Jurkat, Clone E6-1 (cell line): ENCODE data around the gene PRLHR. TPM values are rescaled to one million over a fixed set of nuclear protein-coding genes. Genes with fewer than 3 reads are reported as not detected.
"Not testable (repeated sequence)": the region's sequence is repeated elsewhere in the genome, so short reads cannot be mapped to it uniquely, and the experiment has no call there.

Experiments
- DNase-seq: peaks from one replicate; pipeline ENCODE4 v3.0.0-alpha.2; 2011; ENCODE audit warnings: low read depth, low spot score
- H3K4me3 ChIP-seq: 2 replicates; pipeline ENCODE4 v1.5.1; 2011; ENCODE audit warnings: mild to moderate bottlenecking, low read length, control low read depth, moderate library complexity
- polyA plus RNA-seq: library from polyadenylated mRNA; unstranded; fragments of >200 nt; gene quantifications from one replicate; pipeline ENCODE4 v1.2.1, GENCODE V29; 2012; ENCODE audit warnings: missing spikeins; ENCODE audit not compliant: insufficient read length, insufficient read depth

Gene PRLHR
- not detected for polyA plus RNA-seq

DNA sequence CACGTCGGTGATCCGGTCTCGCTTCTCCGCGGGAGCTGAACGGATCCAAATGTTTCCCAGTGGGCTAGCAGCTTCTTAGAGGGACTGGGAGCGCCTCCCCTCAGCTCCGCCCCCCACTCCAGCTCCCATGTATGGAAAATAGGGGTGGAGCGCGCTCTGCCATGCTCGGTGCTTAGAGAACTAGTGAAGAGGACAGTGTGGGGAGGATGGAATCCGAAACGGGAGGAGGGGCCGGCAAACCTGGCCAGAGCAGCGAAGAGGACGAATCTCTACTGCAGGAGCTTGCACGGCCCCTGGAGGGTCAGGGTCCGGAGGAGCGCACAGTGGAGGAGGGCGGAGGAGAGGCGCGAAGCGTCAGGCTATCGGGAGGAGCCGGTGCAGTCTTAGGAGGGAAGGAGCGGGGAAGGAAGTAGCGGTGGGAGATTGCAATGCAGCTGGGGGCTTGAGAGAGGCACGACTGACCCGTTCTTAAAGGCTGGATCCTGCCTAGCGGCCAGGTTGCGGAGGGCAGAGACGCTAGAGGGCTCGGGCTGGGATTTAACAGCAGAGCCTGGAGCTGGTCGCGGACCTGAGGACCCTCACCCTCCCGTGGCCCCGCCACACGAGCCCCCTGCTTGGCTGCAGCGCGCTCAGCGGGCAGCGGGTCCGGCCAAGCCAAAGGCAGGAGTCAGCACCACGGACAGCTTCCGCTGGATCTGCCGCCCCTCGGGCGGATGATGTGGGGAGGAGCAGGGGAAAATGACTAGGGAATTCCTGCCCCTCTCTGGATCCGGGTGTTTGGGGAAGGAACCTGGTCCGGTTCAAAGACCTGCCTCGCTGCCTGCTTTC is at the start of gene PRLHR:
PRLHR (minus strand) TSS at position 51 of the 828 bp plus-strand sequence. CDS start 404 bp downstream, outside the sequence.
- H3K4me3 ChIP-seq = no peak within 1 kb of the TSS
- no peak for DNase-seq

DNA sequence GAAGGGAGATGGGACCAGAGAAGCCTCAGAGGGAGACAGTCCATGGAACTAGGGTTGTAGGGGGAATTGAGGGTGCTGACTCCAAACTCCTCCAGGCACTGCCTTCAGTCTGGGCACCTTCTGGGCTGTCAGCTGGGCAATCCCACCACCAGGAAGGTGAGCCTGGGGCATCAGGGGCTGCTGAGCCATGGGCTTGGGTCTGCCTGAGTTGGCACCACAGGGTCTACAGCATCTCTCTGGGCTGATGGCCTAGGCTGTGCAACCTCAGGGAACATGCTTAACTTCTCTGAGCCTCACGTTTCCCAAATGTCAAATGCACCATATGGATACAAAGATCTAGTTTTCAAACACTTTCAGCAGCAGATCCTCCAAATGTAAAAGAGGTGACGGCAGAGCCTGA is 46.8 kb upstream of the PRLHR start:
- no peak overlapping the region for H3K4me3 ChIP-seq
- DNase-seq = no peak

- no peak overlapping the region for H3K4me3 ChIP-seq
- no peak for DNase-seq
These were observed 43.2 kb upstream of the PRLHR start for GRCh38 chr10:118638680-118639079.

DNA sequence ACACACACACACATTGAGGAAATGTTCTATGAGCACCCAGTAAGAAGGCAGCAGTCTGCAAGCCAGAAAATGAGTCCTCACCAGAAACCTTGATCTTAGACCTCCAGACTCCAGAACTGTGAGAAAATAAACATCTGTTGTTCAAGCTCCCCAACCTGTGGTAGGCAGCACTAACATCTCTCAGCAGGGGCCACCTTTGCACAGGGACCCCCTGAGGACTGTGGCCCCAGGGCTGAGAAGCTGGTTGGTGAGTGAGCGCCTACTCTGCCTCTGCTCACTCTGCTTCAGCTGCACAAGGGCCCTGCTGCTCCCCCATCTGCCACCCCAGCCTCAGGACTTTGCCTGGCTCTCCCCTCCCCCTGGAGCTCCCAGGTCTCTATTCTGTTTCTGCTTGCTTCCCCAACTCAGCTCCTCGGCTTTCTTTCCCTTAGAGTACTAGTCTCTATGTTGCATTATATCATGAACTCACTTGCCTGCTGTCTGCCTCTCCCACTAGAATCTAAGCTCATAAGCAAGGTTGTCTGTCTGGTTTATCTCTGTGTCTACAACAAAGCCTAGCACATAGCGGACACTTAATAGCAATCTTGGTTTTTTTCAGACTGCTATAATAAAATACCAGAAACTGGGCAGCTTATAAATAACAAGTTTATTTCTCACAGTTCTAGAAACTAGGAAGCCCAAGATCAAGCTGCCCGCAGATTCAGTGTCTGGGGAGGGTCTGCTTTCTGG is 40.4 kb upstream of the PRLHR start:
- DNase-seq = no peak
- H3K4me3 ChIP-seq = no peak overlapping the region

GRCh38 chr10:118633786-118634185 is 38.3 kb upstream of the PRLHR start:
- no peak overlapping the region for H3K4me3 ChIP-seq
- DNase-seq = no peak

- no peak for DNase-seq
- no peak overlapping the region for H3K4me3 ChIP-seq
These were observed 33.8 kb upstream of the PRLHR start for GRCh38 chr10:118629211-118629610.

DNA sequence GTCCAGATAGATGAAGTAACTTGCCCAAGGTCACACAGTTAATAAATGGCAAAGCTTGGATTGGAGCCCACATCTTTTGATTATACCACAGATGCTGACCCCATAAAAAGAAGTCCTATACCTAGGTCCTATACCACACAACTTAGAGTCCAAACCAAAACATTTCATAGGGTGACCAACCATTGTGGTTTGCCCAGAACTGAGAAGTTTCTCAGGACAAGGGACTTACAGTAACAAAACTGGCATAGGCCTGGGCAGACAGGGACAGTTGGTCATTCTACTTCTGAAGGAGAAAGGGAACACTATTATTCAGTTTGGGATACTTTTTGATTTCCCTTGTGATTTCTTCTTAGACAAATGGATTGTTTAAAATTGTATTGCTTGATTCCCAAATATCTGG is 32.9 kb upstream of the PRLHR start:
- no peak for DNase-seq
- no peak overlapping the region for H3K4me3 ChIP-seq

DNA sequence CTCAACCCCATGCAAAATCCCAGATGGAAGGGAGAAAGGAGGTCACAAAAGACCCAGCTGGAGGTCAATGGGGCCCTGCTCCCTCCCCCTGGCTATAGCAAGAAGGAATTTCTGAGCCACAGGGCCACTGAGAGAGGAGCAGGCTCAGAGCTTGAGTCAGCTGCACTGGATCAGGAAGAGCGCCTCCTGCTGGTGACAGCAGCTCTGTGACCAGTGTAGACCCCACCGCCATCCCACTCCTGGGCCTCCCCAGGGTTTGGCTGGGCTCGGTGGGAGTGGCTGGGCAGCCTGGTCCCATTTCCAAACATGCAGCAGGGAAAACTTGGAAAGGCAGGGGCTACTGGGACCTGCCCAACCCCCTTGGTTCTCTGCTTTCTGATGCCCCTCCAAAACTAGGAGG is 31.5 kb upstream of the PRLHR start:
- H3K4me3 ChIP-seq = no peak overlapping the region
- DNase-seq = peak; percentile 3

DNA sequence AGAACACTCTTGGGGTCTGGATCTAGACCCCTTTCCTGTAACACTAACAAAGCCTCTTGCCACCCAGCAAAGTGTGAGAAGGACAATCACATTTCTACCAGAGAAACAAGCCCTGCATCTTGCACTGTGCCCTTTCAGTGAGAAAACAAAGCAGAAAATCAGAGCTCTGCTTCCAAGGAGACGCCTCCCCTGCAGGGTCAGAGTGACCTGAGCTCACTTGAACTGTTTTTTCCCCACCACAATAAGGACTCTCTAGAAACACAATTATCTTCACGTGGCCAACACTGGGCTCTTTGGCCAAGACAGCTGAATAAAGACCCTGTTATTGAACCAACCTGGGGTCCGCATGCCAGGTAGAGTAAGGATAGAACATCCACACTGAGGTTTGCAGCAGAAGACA is 30.1 kb upstream of the PRLHR start:
- no peak for DNase-seq
- no peak overlapping the region for H3K4me3 ChIP-seq

DNA sequence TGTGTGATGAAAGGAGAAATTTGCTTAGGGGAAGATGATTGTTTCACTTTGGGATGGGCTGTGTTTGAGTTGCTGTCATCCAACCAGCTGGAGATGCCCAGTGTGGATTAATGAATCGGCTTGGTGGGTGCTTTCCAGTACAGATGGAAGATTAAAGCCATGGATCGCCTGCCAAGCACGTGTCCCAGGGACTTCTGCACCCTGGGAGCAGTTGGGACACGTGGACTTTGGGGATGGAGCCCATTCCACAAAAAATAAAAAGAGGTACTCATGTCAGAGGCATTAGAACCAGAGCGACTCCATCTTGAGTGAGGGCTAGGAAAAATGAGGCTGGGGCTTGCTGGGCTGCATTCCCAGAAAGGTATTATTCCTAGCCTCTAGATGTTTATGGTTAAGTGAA is 29.3 kb upstream of the PRLHR start:
- DNase-seq = no peak
- H3K4me3 ChIP-seq = no peak overlapping the region

DNA sequence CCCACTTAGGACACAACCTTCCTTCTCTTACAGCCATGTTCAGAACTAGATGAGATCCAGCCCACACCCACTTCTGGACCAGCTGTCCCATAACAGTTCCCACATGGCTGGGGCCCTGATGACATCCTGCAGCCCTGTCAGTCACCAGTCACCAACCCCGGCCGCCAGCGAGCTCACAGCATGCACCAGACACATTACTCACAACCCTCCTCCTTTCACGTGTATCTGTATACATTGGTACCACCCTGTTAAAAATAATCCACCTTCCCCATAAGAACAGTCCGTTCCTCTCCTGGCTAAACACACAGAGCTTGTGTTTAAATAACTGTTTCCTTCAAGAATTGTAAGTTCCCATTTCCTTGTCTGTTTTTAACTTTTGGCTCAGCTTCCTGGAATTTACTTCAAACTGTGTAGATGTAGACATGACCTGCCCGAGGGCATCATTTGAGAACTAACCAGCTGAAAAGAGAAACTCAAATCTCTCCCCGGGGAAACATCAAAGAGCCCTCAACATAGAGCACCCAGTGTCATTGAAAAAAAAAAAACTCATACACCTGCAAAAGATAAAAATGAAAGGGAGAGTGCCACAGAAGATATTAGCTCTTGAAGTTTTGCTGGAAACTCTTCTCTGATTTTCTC is 26.0 kb upstream of the PRLHR start:
- H3K4me3 ChIP-seq = no peak overlapping the region
- DNase-seq = peak; percentile 76

- DNase-seq, H3K4me3 ChIP-seq: not testable (repeated sequence)
These were observed 18.4 kb upstream of the PRLHR start for GRCh38 chr10:118613863-118614262.

- H3K4me3 ChIP-seq = no peak overlapping the region
- DNase-seq = no peak
These were observed 15.1 kb upstream of the PRLHR start for GRCh38 chr10:118610577-118610976.

DNA sequence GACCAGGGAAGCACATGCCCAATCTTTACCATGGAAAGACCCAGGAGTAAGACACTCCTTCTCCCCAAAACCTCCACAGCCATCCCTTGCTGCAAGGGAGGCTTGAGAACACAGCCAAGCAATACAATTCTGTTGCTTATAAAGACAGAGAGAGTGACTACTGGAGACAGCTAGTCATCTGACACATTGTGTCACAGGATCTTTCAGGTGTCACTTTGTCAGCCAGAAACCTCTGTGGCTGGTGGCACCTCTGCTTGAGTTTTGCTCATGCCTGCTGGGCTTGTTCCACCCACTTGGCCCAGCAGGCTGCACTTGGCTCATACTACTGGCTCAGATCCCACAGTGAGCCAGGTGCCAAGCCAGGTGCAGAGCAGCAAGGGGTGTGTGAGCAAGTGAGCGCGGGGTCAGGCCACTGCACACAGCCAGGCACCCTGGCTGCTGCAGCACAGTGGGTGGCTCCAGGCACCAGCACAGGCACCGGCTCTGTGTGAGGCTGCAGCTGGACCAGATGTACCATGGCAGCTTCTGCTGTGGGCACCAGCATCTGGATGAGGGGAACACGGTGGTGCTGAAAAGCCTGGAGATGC is 12.4 kb upstream of the PRLHR start:
- no peak for DNase-seq
- H3K4me3 ChIP-seq = no peak overlapping the region

DNA sequence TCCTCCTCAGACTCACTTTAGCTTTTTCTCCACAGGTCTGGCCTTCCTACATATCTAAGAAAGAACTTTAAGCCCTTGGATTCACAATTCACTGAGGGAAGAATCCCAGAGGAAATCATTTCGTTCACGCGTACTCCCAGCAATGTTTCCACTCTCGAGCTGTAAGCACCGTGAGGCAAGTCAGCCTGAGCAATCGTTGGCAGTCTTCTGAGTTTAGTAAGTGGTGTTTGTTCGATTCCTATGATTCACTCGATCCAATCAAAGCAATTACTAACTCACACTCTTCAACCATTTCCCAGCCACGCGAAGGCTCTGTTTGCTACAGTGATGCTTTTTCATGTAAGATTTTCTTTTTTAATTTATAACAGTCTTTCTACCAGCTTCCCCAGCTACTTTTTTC is 10.2 kb upstream of the PRLHR start:
- no peak for DNase-seq
- no peak overlapping the region for H3K4me3 ChIP-seq

DNA sequence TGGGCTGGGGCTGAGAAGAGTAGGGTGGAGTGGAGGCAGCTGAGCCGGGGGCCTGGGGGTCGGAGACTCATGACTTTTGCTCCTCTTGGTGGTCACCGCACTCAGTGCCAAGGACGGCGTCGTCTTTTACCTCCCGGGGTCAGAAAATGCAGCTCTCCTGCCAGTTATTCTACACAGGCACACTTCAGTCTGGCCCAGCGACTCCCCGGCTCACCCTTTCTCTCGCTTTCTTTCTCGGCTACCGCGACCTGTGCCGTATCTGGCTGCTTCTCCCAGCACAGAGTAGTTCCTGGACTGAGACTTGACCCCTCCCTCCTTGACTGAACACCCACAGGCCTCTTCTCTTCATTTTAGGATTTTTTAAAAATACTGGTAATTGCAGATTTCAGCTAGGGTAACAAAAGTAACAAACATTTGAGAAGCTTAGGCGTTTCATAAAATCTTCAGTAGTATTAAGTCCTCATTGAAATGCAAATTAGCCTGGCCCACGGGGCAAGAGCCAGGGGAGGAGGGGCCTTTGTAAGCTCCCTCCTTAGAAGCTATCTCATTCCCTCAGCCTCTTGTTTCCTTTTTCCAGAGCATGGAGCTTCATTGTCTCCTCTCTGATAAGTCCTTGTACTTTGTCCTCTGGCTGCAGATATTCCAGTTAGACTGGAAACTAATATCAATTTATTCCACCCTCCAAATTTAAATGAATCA is 1.1 kb upstream of the PRLHR start:
- H3K4me3 ChIP-seq = no peak overlapping the region
- no peak for DNase-seq

GRCh38 chr10:118595064-118595420 is 406 bp downstream of the PRLHR start:
- DNase-seq = no peak
- H3K4me3 ChIP-seq = no peak overlapping the region

- no peak overlapping the region for H3K4me3 ChIP-seq
- no peak for DNase-seq
These were observed 920 bp downstream of the PRLHR start for GRCh38 chr10:118594392-118595063.
